Common myeloid progenitor, CD34-positive (primary cell): ENCODE data around the gene SPPL2C. TPM values are rescaled to one million over a fixed set of nuclear protein-coding genes. Genes with fewer than 3 reads are reported as not detected.
A peak's percentile ranks its signal among the peaks of the same experiment; 100 is the strongest.

Experiments used
- CTCF ChIA-PET: fragments of 350-600 bp; sonication (Branson Sonifier 250); formaldehyde crosslinking; loops from one replicate; lab custom pipeline; 2021; ENCODE audit warnings: antibody characterized with exemption; lab: Charles Lee
- POLR2A ChIA-PET: fragments of 350-600 bp; sonication (Branson Sonifier 250); formaldehyde crosslinking; loops from one replicate; lab custom pipeline; 2021; ENCODE audit warnings: antibody characterized with exemption; lab: Charles Lee
- DNase-seq, 3 donors: peaks; one replicate each; pipeline versions ENCODE4 v3.0.0 to v3.0.0-alpha.2; 2013
- H3K27ac ChIP-seq, 2 experiments: 1 replicate in 1 of 2; 2 replicates in 1 of 2; pipeline ENCODE4 v1.7.0; 2013; ENCODE audit warnings: inconsistent platforms in 2 of 2, low read length in 2 of 2, mild to moderate bottlenecking in 2 of 2, low read depth in 1 of 2, moderate library complexity in 1 of 2; ENCODE audit not compliant: severe bottlenecking in 2 of 2, insufficient read depth in 1 of 2, poor library complexity in 1 of 2
- H3K27me3 ChIP-seq, 5 experiments: replicated peaks in 2 of 5; 1 replicate in 3 of 5; 2 replicates in 2 of 5; pipeline versions ENCODE4 v1.6.1 to v1.7.0; 2013; ENCODE audit warnings: low read length in 4 of 5, mild to moderate bottlenecking in 2 of 5, moderate library complexity in 2 of 5, inconsistent platforms in 1 of 5; ENCODE audit not compliant: insufficient read depth in 5 of 5, control insufficient read depth in 4 of 5
- H3K36me3 ChIP-seq, 4 experiments: 1 replicate in 2 of 4; 2 replicates in 2 of 4; pipeline versions ENCODE4 v1.6.1 to v1.7.0; 2013; ENCODE audit warnings: low read length in 3 of 4, control low read depth in 1 of 4, mild to moderate bottlenecking in 1 of 4; ENCODE audit not compliant: control insufficient read depth in 4 of 4, insufficient read depth in 4 of 4
- H3K4me1 ChIP-seq, 4 experiments: 1 replicate in 3 of 4; 2 replicates in 1 of 4; pipeline versions ENCODE4 v1.6.1 to v1.7.1; 2013; ENCODE audit warnings: low read length in 3 of 4, mild to moderate bottlenecking in 3 of 4, control low read depth in 1 of 4, inconsistent platforms in 1 of 4, moderate library complexity in 1 of 4; ENCODE audit not compliant: control insufficient read depth in 4 of 4, insufficient read depth in 4 of 4; ENCODE audit errors: control extremely low read depth in 1 of 4
- H3K4me3 ChIP-seq, 7 experiments: 1 replicate in 4 of 7; 2 replicates in 3 of 7; pipeline versions ENCODE4 v1.5.1 to v1.7.0; 2013; ENCODE audit warnings: mild to moderate bottlenecking in 7 of 7, low read length in 6 of 7, moderate library complexity in 6 of 7, inconsistent platforms in 2 of 7, low read depth in 2 of 7, control low read depth in 1 of 7; ENCODE audit not compliant: insufficient read depth in 4 of 7, control insufficient read depth in 1 of 7; ENCODE audit errors: extremely low read depth in 1 of 7
- H3K9me3 ChIP-seq, 5 experiments: 1 replicate in 4 of 5; 2 replicates in 1 of 5; pipeline versions ENCODE4 v1.6.1 to v1.7.1; 2013; ENCODE audit warnings: low read length in 4 of 5, mild to moderate bottlenecking in 2 of 5, inconsistent platforms in 1 of 5, low read depth in 1 of 5, moderate library complexity in 1 of 5; ENCODE audit not compliant: control insufficient read depth in 4 of 5, insufficient read depth in 2 of 5; ENCODE audit errors: control extremely low read depth in 1 of 5
- WGBS: methylation state at CpG from one replicate; pipeline ENCODE4 v1.1.5; 2013; ENCODE audit not compliant: insufficient coverage; 5-methylcytosine and 5-hydroxymethylcytosine counted together
- polyA plus RNA-seq: library from polyadenylated mRNA; unstranded; fragments of 120-200 nt; gene quantifications from one replicate; pipeline ENCODE4 v1.2.1, GENCODE V29; 2013

SPPL2C gene
- not detected for polyA plus RNA-seq

GRCh38 chr17:45844695-45845375 lies at the start of gene SPPL2C:
Gene SPPL2C, plus strand, starts transcription at chr17:45844881. Its CDS starts 26 bp downstream, at chr17:45844907.
- POLR2A ChIA-PET, result no interaction called here
- Histone ChIP-seq H3K36me3 (no peaks in the 10 kb centered on the region), H3K4me1 (peaks cover 0 to 3% (median 0%) of the 10 kb centered on the region in 4 experiments), H3K27me3 (peaks cover 0 to under 1% (median 0%) of the 10 kb centered on the region in 5 experiments), H3K9me3 (no peaks in the 10 kb centered on the region), H3K27ac (no peak within 1 kb of the TSS), H3K4me3 (no peak within 1 kb of the TSS)
- 94% methylated on average over 25 of the region's 25 CpGs for WGBS
- CTCF ChIA-PET, result interaction anchor here (1.8 kb wide), 1 partner anchor 13 kb away, joined by 5 read pairs; no protein-coding TSS in a partner anchor
- DNase-seq, result no peak

- Histone ChIP-seq H3K9me3 (no peaks in the 10 kb centered on the region), H3K36me3 (no peaks in the 10 kb centered on the region), H3K27ac (no peak overlapping the region), H3K4me3 (no peak overlapping the region), H3K4me1 (no peaks in the 10 kb centered on the region), H3K27me3 (peaks cover 0 to 21% (median 7%) of the 10 kb centered on the region in 5 experiments)
- ChIA-PET POLR2A (no interaction called here), CTCF (interaction anchor here (1.5 kb wide), 1 partner anchor 14 kb away, joined by 3 read pairs; no protein-coding TSS in a partner anchor)
- no peak for DNase-seq
- 40% methylated on average over 1 of the region's 2 CpGs for WGBS
These were observed 43.9 kb upstream of the SPPL2C start for GRCh38 chr17:45800816-45801215.

GRCh38 chr17:45801421-45801820 lies 43.3 kb upstream of the SPPL2C start:
- no peak overlapping the region for H3K4me3 ChIP-seq
- ChIA-PET CTCF (no interaction called here), POLR2A (no interaction called here)
- 72% methylated on average over 4 of the region's 8 CpGs for WGBS
- no peaks in the 10 kb centered on the region for H3K9me3 ChIP-seq
- no peaks in the 10 kb centered on the region for H3K4me1 ChIP-seq
- H3K27me3 ChIP-seq, result peaks cover 0 to 22% (median 4%) of the 10 kb centered on the region in 5 experiments
- no peak overlapping the region for H3K27ac ChIP-seq
- H3K36me3 ChIP-seq, result no peaks in the 10 kb centered on the region
- DNase-seq, result no peak

GRCh38 chr17:45808845-45809244 lies 35.8 kb upstream of the SPPL2C start:
- ChIA-PET POLR2A (no interaction called here), CTCF (interaction anchor here (1.0 to 1.5 kb wide), 2 partner anchors 22 to 43 kb away, joined by 3 to 5 read pairs; no protein-coding TSS in a partner anchor)
- DNase-seq, result no peak
- Histone ChIP-seq H3K27ac (no peak overlapping the region), H3K9me3 (no peaks in the 10 kb centered on the region), H3K36me3 (no peaks in the 10 kb centered on the region), H3K27me3 (peaks cover 0 to 21% (median 11%) of the 10 kb centered on the region in 5 experiments), H3K4me1 (peaks cover 0 to 3% (median 0%) of the 10 kb centered on the region in 4 experiments), H3K4me3 (no peak overlapping the region)
- 100% methylated on average over 1 of the region's 1 CpG for WGBS

GRCh38 chr17:45809499-45809898 lies 35.2 kb upstream of the SPPL2C start:
- Histone ChIP-seq H3K4me3 (no peak overlapping the region), H3K36me3 (no peaks in the 10 kb centered on the region), H3K9me3 (no peaks in the 10 kb centered on the region), H3K27me3 (peaks cover 0 to 21% (median 11%) of the 10 kb centered on the region in 5 experiments), H3K4me1 (peaks cover 0 to 3% (median 0%) of the 10 kb centered on the region in 4 experiments), H3K27ac (no peak overlapping the region)
- ChIA-PET CTCF (interaction anchor here (1.5 kb wide), 1 partner anchor 22 kb away, joined by 5 read pairs; no protein-coding TSS in a partner anchor), POLR2A (no interaction called here)
- no peak for DNase-seq
- WGBS, result 87% methylated on average over 14 of the region's 15 CpGs

GRCh38 chr17:45812102-45812501 lies 32.6 kb upstream of the SPPL2C start:
- peaks cover 0 to 3% (median 0%) of the 10 kb centered on the region in 4 experiments for H3K4me1 ChIP-seq
- DNase-seq, result peak in 2 of 3 donors; percentile 30 to 36
- WGBS, result 75% methylated on average over 2 of the region's 3 CpGs
- H3K36me3 ChIP-seq, result no peaks in the 10 kb centered on the region
- no peak overlapping the region for H3K27ac ChIP-seq
- POLR2A ChIA-PET, result no interaction called here
- CTCF ChIA-PET, result interaction anchor here (1.0 kb wide), 1 partner anchor 9 kb away, joined by 3 read pairs; no protein-coding TSS in a partner anchor
- H3K9me3 ChIP-seq, result no peaks in the 10 kb centered on the region
- no peak overlapping the region for H3K4me3 ChIP-seq
- peaks cover 0 to 18% (median 8%) of the 10 kb centered on the region in 5 experiments for H3K27me3 ChIP-seq
